ENCODE data around the gene EDAR. TPM values are rescaled to one million over a fixed set of nuclear protein-coding genes. Genes with fewer than 3 reads are reported as not detected.

The EDAR gene
- polyA plus RNA-seq, 1 experiment: not detected

GRCh38 chr2:108965540-108966289 lies 23.3 kb downstream of the EDAR start:
- TF ChIP-seq CTCF (IDR thresholded peaks at IDR 0.05; ENCODE audit: low read depth, low read length): no peak
- no peak overlapping the region for H3K4me3 ChIP-seq (ENCODE audit: low read depth, low read length)
- no peaks in the 10 kb centered on the region for H3K9me3 ChIP-seq (ENCODE audit: control insufficient read depth, insufficient read depth, low read length)
- no peak overlapping the region for H3K27ac ChIP-seq (ENCODE audit: low read depth, low read length)
- POLR2A ChIA-PET: no interaction called here
- DNase-seq (ENCODE audit: low read depth, low spot score): no peak
- H3K27me3 ChIP-seq (ENCODE audit: control insufficient read depth, insufficient read depth, low read length): peaks cover 57% of the 10 kb centered on the region
- CTCF ChIA-PET: no interaction called here

GRCh38 chr2:108963057-108963456 lies 26.0 kb downstream of the EDAR start:
- ChIA-PET POLR2A (no interaction called here), CTCF (no interaction called here)
- Histone ChIP-seq H3K27ac (ENCODE audit: low read depth, low read length) (no peak overlapping the region), H3K4me3 (ENCODE audit: low read depth, low read length) (no peak overlapping the region), H3K27me3 (ENCODE audit: control insufficient read depth, insufficient read depth, low read length) (peaks cover 64% of the 10 kb centered on the region), H3K9me3 (ENCODE audit: control insufficient read depth, insufficient read depth, low read length) (no peaks in the 10 kb centered on the region; the same call in 1 of the 2 replicates)
- DNase-seq (ENCODE audit: low read depth, low spot score): no peak
- no peak for TF ChIP-seq CTCF (IDR thresholded peaks at IDR 0.05; ENCODE audit: low read depth, low read length)

- POLR2A ChIA-PET: no interaction called here
- DNase-seq (ENCODE audit: low read depth, low spot score): no peak
- Histone ChIP-seq H3K9me3 (ENCODE audit: control insufficient read depth, insufficient read depth, low read length) (no peaks in the 10 kb centered on the region; the same call in 1 of the 2 replicates), H3K4me3 (ENCODE audit: low read depth, low read length) (no peak overlapping the region), H3K27me3 (ENCODE audit: control insufficient read depth, insufficient read depth, low read length) (peaks cover 61% of the 10 kb centered on the region), H3K27ac (ENCODE audit: low read depth, low read length) (no peak overlapping the region)
- CTCF ChIA-PET: no interaction called here
- TF ChIP-seq CTCF (IDR thresholded peaks at IDR 0.05; ENCODE audit: low read depth, low read length): no peak
These were observed 27.2 kb downstream of the EDAR start for GRCh38 chr2:108961796-108962195.

GRCh38 chr2:108960006-108960405 lies 29.0 kb downstream of the EDAR start:
- H3K27ac ChIP-seq (ENCODE audit: low read depth, low read length): no peak overlapping the region
- no peak for DNase-seq (ENCODE audit: low read depth, low spot score)
- no peaks in the 10 kb centered on the region; the same call in 1 of the 2 replicates for H3K9me3 ChIP-seq (ENCODE audit: control insufficient read depth, insufficient read depth, low read length)
- peaks cover 47% of the 10 kb centered on the region for H3K27me3 ChIP-seq (ENCODE audit: control insufficient read depth, insufficient read depth, low read length)
- peak; percentile 32 for TF ChIP-seq CTCF (IDR thresholded peaks at IDR 0.05; ENCODE audit: low read depth, low read length)
- H3K4me3 ChIP-seq (ENCODE audit: low read depth, low read length): no peak overlapping the region
- ChIA-PET POLR2A (interaction anchor here (0.5 kb wide), 1 partner anchor 110 kb away, joined by 4 read pairs; no protein-coding TSS in a partner anchor), CTCF (no interaction called here)

- CTCF ChIA-PET: no interaction called here
These were observed 29.6 kb downstream of the EDAR start for GRCh38 chr2:108959401-108959800.

More at GRCh38 chr2:108959401-108959800, 29.6 kb downstream of the EDAR start:
- peaks cover 44% of the 10 kb centered on the region for H3K27me3 ChIP-seq (ENCODE audit: control insufficient read depth, insufficient read depth, low read length)
- no peak overlapping the region for H3K27ac ChIP-seq (ENCODE audit: low read depth, low read length)
- POLR2A ChIA-PET: interaction anchor here (0.5 kb wide), 1 partner anchor 111 kb away, joined by 4 read pairs; no protein-coding TSS in a partner anchor
- no peak for TF ChIP-seq CTCF (IDR thresholded peaks at IDR 0.05; ENCODE audit: low read depth, low read length)
- H3K4me3 ChIP-seq (ENCODE audit: low read depth, low read length): no peak overlapping the region
- no peak for DNase-seq (ENCODE audit: low read depth, low spot score)
- H3K9me3 ChIP-seq (ENCODE audit: control insufficient read depth, insufficient read depth, low read length): no peaks in the 10 kb centered on the region; the same call in 1 of the 2 replicates
